Thyroid gland (tissue), 4 donors: Measurements from ENCODE around the gene CPNE2. TPM values are rescaled to one million over a fixed set of nuclear protein-coding genes. Genes with fewer than 3 reads are reported as not detected.

Experiments used
- DNase-seq, 2 donors: peaks; one replicate each; pipeline ENCODE4 v3.0.0-alpha.2; 2019
- H3K27ac ChIP-seq, 3 donors: fragments of 200-600 bp; sonication (generic); 1 replicate in 2 of 3; 2 replicates in 1 of 3; pipeline ENCODE4 v1.5.1; 2016 to 2019; ENCODE audit warnings: mild to moderate bottlenecking in 1 of 3, moderate library complexity in 1 of 3
- H3K27me3 ChIP-seq: fragments of 200-600 bp; sonication (generic); one replicate; pipeline ENCODE4 v1.5.1; 2019
- H3K36me3 ChIP-seq, 2 donors: fragments of 200-600 bp; sonication (generic); one replicate each; pipeline ENCODE4 v1.5.1; 2016 to 2019
- H3K4me1 ChIP-seq, 2 donors: fragments of 200-600 bp; sonication (generic); one replicate each; pipeline ENCODE4 v1.5.1; 2017 to 2019
- H3K4me3 ChIP-seq, 3 donors: fragments of 200-600 bp; sonication (generic); replicated peaks in 1 of 3; 1 replicate in 2 of 3; 2 replicates in 1 of 3; pipeline ENCODE4 v1.5.1; 2016; ENCODE audit warnings: mild to moderate bottlenecking in 1 of 3
- H3K9me3 ChIP-seq: fragments of 200-600 bp; sonication (generic); one replicate; pipeline ENCODE4 v1.5.1; 2017
- POLR2A ChIP-seq, 2 donors: fragments of 450-650 bp; IDR thresholded peaks; one replicate each; pipeline ENCODE4 v1.6.1; 2017; ENCODE audit warnings: antibody characterized with exemption in 2 of 2, mild to moderate bottlenecking in 2 of 2, moderate library complexity in 1 of 2
- WGBS, 2 donors: methylation state at CpG; one replicate each; pipeline ENCODE4 v1.1.5; 2017; 5-methylcytosine and 5-hydroxymethylcytosine counted together
- intact Hi-C: fragments of 100-400 bp; cut with DNase I; formaldehyde crosslinking; loops from one replicate; pipeline ENCODE4 v1.15.1; 2023
- total RNA-seq, 4 donors: library from RNA; depleted of rRNA; stranded (reverse); fragments of >200 nt; gene quantifications; one replicate each; pipeline ENCODE4 v1.2.3, GENCODE V29; 2016
- TF ChIP-seq, protein P1 (sequence below), 6 experiments: fragments of 200-600 bp in 3 of 6; fragments of 450-650 bp in 3 of 6; sonication (generic) in 3 of 6; IDR thresholded peaks; one replicate each; pipeline ENCODE4 v1.5.1; 2016 to 2019; ENCODE audit warnings: antibody characterized with exemption in 6 of 6, mild to moderate bottlenecking in 2 of 6, inconsistent platforms in 1 of 6, moderate library complexity in 1 of 6

Gene CPNE2
- total RNA-seq, 4 donors from 2014 or later, result 26.6 to 33.3 (median 29.2) TPM

DNA sequence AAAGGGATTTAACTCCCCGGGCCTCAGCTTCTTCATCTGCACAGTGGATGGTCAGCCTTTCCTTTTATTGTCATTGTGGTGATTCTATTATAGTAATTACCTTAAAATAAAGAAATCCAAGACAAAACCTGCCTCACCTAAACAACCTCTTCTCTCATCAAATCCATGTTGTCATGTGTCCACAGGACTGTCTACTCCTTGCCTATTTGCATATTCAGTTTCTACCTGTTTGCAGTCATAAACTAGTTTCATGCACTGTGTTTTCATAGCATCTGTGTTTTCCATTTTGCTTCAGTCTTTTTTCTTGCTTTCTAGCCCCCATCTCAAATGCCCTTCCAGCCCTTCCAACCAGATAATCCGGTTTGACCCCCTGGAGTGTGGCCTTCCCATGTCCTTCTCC is 44.3 kb upstream of the CPNE2 start:
- no peak overlapping the region for H3K27ac ChIP-seq
- no peaks in the 10 kb centered on the region for H3K4me1 ChIP-seq
- no peaks in the 10 kb centered on the region for H3K36me3 ChIP-seq
- no peak for DNase-seq
- H3K4me3 ChIP-seq, result no peak overlapping the region
- TF ChIP-seq POLR2A (IDR thresholded peaks at IDR 0.05), result no peak
- TF ChIP-seq, protein P1, sequence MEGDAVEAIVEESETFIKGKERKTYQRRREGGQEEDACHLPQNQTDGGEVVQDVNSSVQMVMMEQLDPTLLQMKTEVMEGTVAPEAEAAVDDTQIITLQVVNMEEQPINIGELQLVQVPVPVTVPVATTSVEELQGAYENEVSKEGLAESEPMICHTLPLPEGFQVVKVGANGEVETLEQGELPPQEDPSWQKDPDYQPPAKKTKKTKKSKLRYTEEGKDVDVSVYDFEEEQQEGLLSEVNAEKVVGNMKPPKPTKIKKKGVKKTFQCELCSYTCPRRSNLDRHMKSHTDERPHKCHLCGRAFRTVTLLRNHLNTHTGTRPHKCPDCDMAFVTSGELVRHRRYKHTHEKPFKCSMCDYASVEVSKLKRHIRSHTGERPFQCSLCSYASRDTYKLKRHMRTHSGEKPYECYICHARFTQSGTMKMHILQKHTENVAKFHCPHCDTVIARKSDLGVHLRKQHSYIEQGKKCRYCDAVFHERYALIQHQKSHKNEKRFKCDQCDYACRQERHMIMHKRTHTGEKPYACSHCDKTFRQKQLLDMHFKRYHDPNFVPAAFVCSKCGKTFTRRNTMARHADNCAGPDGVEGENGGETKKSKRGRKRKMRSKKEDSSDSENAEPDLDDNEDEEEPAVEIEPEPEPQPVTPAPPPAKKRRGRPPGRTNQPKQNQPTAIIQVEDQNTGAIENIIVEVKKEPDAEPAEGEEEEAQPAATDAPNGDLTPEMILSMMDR (IDR thresholded peaks at IDR 0.05), result no peak
- intact Hi-C loops, result loop anchor here (10.0 kb wide), 1 partner anchor 183 kb away; the partner anchor contains the start of gene SLC12A3
- WGBS, 2 donors, result 73 to 76% methylated on average over 2 of the region's 2 CpGs
- H3K9me3 ChIP-seq, result no peaks in the 10 kb centered on the region
- no peaks in the 10 kb centered on the region for H3K27me3 ChIP-seq

DNA sequence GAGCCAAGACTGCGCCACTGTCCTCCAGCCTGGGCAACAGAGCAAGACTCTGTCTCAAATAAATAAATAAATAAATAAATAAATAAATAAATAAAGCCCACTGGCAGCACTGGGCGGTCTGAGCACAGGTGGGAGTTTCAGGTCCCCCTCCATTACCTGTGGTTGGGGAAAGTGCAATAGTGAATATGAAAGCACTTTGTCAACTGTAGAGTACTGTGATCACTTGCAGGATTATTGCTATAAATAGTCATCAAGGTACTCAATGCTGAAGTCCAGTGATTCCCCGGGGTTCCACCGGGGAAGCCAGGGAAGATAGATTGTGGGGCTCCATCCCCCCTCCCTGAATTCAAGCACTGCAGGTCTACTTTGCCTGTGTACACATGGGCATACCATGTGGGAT is 42.7 kb upstream of the CPNE2 start:
- H3K27ac ChIP-seq, result no peak overlapping the region
- no peak for DNase-seq
- H3K4me1 ChIP-seq, result no peaks in the 10 kb centered on the region
- no peaks in the 10 kb centered on the region for H3K36me3 ChIP-seq
- no peak overlapping the region for H3K4me3 ChIP-seq
- H3K27me3 ChIP-seq, result no peaks in the 10 kb centered on the region
- WGBS, 2 donors, result 76 to 90% methylated on average over 4 of the region's 4 CpGs
- TF ChIP-seq POLR2A (IDR thresholded peaks at IDR 0.05), result no peak
- TF ChIP-seq, protein P1 (IDR thresholded peaks at IDR 0.05), result no peak
- no peaks in the 10 kb centered on the region for H3K9me3 ChIP-seq
- intact Hi-C loops, result loop anchor here (10.0 kb wide), 1 partner anchor 185 kb away; the partner anchor contains the start of gene SLC12A3

DNA sequence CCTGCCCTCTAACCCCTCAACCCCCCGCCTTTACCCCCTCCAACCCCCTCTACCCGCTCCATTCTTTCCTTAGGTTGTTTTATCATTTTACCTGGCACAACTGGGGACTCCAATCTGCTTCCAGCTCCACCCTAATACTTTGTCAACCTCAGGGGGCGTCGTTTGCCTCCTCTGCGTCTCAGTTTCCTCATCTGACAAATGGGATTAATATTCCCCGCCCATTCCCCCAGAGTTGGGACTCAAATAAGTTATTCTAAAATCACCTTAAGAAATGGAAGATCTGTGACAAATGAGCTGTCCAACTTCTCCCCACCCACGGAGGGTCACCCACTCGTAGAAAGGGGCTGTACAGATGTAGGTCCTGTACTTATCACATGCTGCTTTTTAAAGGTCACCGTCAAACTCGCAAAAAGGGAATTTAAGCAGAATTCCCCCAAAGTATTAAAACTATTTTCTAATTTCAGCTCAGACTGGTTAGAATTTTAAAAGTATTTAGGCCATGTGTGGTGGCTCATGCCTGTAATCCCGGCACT is 40.6 kb upstream of the CPNE2 start:
- no peak for DNase-seq
- H3K4me3 ChIP-seq, result no peak overlapping the region
- intact Hi-C loops, result no loop called here
- no peaks in the 10 kb centered on the region for H3K36me3 ChIP-seq
- no peaks in the 10 kb centered on the region for H3K4me1 ChIP-seq
- no peak overlapping the region for H3K27ac ChIP-seq
- no peaks in the 10 kb centered on the region for H3K9me3 ChIP-seq
- H3K27me3 ChIP-seq, result no peaks in the 10 kb centered on the region
- 90 to 96% methylated on average over 11 of the region's 11 CpGs for WGBS, 2 donors
- TF ChIP-seq, protein P1 (IDR thresholded peaks at IDR 0.05), result no peak
- TF ChIP-seq POLR2A (IDR thresholded peaks at IDR 0.05), result no peak

DNA sequence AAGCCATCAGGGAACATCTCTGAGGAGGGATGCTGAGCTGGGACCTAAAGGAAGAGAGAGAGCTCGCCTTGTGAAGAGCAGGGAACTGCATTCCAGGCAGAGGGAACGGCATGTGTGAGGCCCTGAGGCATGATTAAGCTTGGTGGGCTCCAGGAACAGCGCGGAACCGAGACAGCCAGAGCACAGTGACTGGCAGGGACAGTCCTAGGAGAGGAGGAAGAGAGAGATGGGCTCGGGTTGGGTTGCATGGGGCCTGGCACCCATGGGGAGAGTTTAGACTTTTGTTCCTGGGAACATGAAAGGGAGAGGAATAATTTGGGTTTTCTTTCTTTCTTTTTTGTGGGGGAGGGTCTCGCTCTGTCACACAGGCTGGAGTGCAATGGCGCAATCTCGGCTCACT is 39.2 kb upstream of the CPNE2 start:
- H3K27me3 ChIP-seq, result no peaks in the 10 kb centered on the region
- 91 to 93% methylated on average over 9 of the region's 9 CpGs for WGBS, 2 donors
- intact Hi-C loops, result no loop called here
- TF ChIP-seq POLR2A (IDR thresholded peaks at IDR 0.05), result no peak
- TF ChIP-seq, protein P1 (IDR thresholded peaks at IDR 0.05), result no peak
- H3K9me3 ChIP-seq, result no peaks in the 10 kb centered on the region
- no peak overlapping the region for H3K4me3 ChIP-seq
- no peaks in the 10 kb centered on the region for H3K4me1 ChIP-seq
- H3K36me3 ChIP-seq, result no peaks in the 10 kb centered on the region
- DNase-seq, result no peak
- no peak overlapping the region for H3K27ac ChIP-seq

DNA sequence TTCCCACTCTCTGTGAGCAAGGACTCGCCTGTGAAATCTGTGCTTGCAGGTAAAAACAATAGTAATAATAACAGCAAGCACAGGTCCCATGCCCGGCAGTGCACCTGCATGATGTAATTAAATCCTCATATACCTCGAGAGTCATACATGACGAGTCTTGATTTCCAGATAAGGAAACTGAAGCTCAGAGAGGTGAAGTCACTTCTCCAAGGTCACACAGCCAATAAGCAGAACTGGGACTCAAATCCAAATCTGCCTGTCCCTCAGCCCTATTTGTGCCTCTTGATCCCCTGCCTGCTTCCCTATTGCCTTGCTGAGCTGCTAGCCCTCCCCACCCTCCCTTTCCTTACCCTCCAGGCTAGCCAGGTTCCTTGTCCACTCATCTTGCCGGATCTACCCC is 38.0 kb upstream of the CPNE2 start:
- 83% methylated on average over 5 of the region's 5 CpGs for WGBS, 2 donors
- Histone ChIP-seq H3K9me3 (no peaks in the 10 kb centered on the region), H3K4me3 (no peak overlapping the region), H3K27ac (no peak overlapping the region), H3K36me3 (no peaks in the 10 kb centered on the region), H3K27me3 (no peaks in the 10 kb centered on the region), H3K4me1 (no peaks in the 10 kb centered on the region)
- intact Hi-C loops, result no loop called here
- TF ChIP-seq, protein P1 (IDR thresholded peaks at IDR 0.05), result no peak
- TF ChIP-seq POLR2A (IDR thresholded peaks at IDR 0.05), result no peak
- no peak for DNase-seq
